GM23338 (cell line): ENCODE measurements around the gene CNTN1. TPM values are rescaled to one million over a fixed set of nuclear protein-coding genes. Genes with fewer than 3 reads are reported as not detected.

ENCODE experiments used
- ATAC-seq: fragments of 200-7000 bp; cut with Tn5 transposase; 3 replicates; pipeline ENCODE4 v1.9.1; 2020
- DNase-seq: peaks from one replicate; pipeline ENCODE4 v3.0.0-alpha.2; 2015; ENCODE audit warnings: low spot score
- H2AFZ ChIP-seq: fragments of 200-600 bp; sonication (generic); 2 replicates; pipeline ENCODE4 v1.8.0; 2016; ENCODE audit warnings: antibody characterized with exemption, mild to moderate bottlenecking, moderate library complexity
- H3F3A ChIP-seq: fragments of 200-600 bp; sonication (generic); replicated peaks from 2 replicates; pipeline ENCODE4 v1.8.0; 2017; ENCODE audit warnings: antibody characterized with exemption, mixed run types, low read depth
- H3K27ac ChIP-seq: fragments of 200-600 bp; sonication (generic); 2 replicates; pipeline ENCODE4 v1.6.1; 2016; ENCODE audit warnings: low read depth
- H3K27me3 ChIP-seq: fragments of 200-600 bp; sonication (generic); 2 replicates; pipeline ENCODE4 v1.8.0; 2016; ENCODE audit warnings: mild to moderate bottlenecking, mixed run types, moderate library complexity; ENCODE audit not compliant: insufficient read depth
- H3K36me3 ChIP-seq: fragments of 200-600 bp; sonication (generic); 2 replicates; pipeline ENCODE4 v1.8.0; 2016; ENCODE audit warnings: mild to moderate bottlenecking; ENCODE audit not compliant: insufficient read depth
- H3K4me1 ChIP-seq: fragments of 200-600 bp; sonication (generic); 2 replicates; pipeline ENCODE4 v1.8.0; 2016; ENCODE audit warnings: mild to moderate bottlenecking, moderate library complexity; ENCODE audit not compliant: insufficient read depth
- H3K4me2 ChIP-seq: fragments of 200-600 bp; sonication (generic); 2 replicates; pipeline ENCODE4 v1.7.1; 2017; ENCODE audit warnings: mixed run types
- H3K4me3 ChIP-seq: fragments of 200-600 bp; sonication (generic); 2 replicates; pipeline ENCODE4 v1.6.1; 2016; ENCODE audit warnings: mixed run types
- H3K79me2 ChIP-seq: fragments of 200-600 bp; sonication (generic); replicated peaks from 2 replicates; pipeline ENCODE4 v1.8.0; 2017; ENCODE audit warnings: mild to moderate bottlenecking; ENCODE audit not compliant: insufficient read depth
- H3K9me2 ChIP-seq: fragments of 200-600 bp; sonication (generic); 2 replicates; pipeline ENCODE4 v1.8.0; 2017; ENCODE audit not compliant: insufficient read depth
- H4K20me1 ChIP-seq: fragments of 200-600 bp; sonication (generic); replicated peaks from 2 replicates; pipeline ENCODE4 v1.8.0; 2017; ENCODE audit warnings: mild to moderate bottlenecking; ENCODE audit not compliant: insufficient read depth
- H3K27ac Mint-ChIP-seq: 2 replicates; pipeline ENCODE4 v1.8.0; 2020; ENCODE audit warnings: inconsistent platforms, mild to moderate bottlenecking, moderate library complexity, mixed read lengths
- H3K27me3 Mint-ChIP-seq: 3 replicates; pipeline ENCODE4 v1.8.0; 2022; ENCODE audit warnings: low read depth, mild to moderate bottlenecking, moderate library complexity, mixed read lengths, inconsistent platforms; ENCODE audit not compliant: insufficient read depth, poor library complexity
- H3K36me3 Mint-ChIP-seq: 3 replicates; pipeline ENCODE4 v1.8.0; 2021; ENCODE audit warnings: low read depth, mild to moderate bottlenecking, inconsistent platforms, moderate library complexity, mixed read lengths
- H3K4me1 Mint-ChIP-seq: 3 replicates; pipeline ENCODE4 v1.8.0; 2020; ENCODE audit warnings: mild to moderate bottlenecking, inconsistent platforms, mixed read lengths
- H3K4me3 Mint-ChIP-seq: 3 replicates; pipeline ENCODE4 v1.8.0; 2021; ENCODE audit warnings: moderate library complexity, mild to moderate bottlenecking, inconsistent platforms, mixed read lengths
- H3K9me3 Mint-ChIP-seq: 3 replicates; pipeline ENCODE4 v1.8.0; 2020; ENCODE audit warnings: moderate library complexity, mild to moderate bottlenecking, inconsistent platforms, mixed read lengths
- CREB1 ChIP-seq: fragments of 250-450 bp; sonication (Bioruptor Pico); IDR thresholded peaks from 2 replicates; pipeline ENCODE4 v1.5.0; 2020; ENCODE audit warnings: low read depth, mild to moderate bottlenecking, moderate library complexity
- EZH2 ChIP-seq: fragments of 200-600 bp; sonication (generic); IDR thresholded peaks from one replicate; pipeline ENCODE4 v1.8.0; 2017; ENCODE audit warnings: antibody characterized with exemption, mild to moderate bottlenecking, low read depth; ENCODE audit not compliant: unreplicated experiment
- EZH2phosphoT487 ChIP-seq: fragments of 200-600 bp; sonication (generic); IDR thresholded peaks from one replicate; pipeline ENCODE4 v1.8.1; 2018; ENCODE audit warnings: antibody characterized with exemption; ENCODE audit not compliant: unreplicated experiment
- JUNB ChIP-seq: IDR thresholded peaks from one replicate; pipeline ENCODE4 v1.6.1; 2016; ENCODE audit warnings: antibody characterized with exemption; ENCODE audit not compliant: unreplicated experiment
- NANOG ChIP-seq: IDR thresholded peaks from 2 replicates; pipeline ENCODE4 v1.6.1; 2016; ENCODE audit warnings: antibody characterized with exemption, borderline replicate concordance
- POLR2AphosphoS5 ChIP-seq: IDR thresholded peaks from 2 replicates; pipeline ENCODE4 v1.6.1; 2016; ENCODE audit warnings: antibody characterized with exemption, low read depth
- REST ChIP-seq: IDR thresholded peaks from one replicate; pipeline ENCODE4 v1.6.1; 2018; ENCODE audit warnings: antibody characterized with exemption; ENCODE audit not compliant: unreplicated experiment
- STAT1 ChIP-seq: IDR thresholded peaks from one replicate; pipeline ENCODE4 v1.6.1; 2016; ENCODE audit warnings: antibody characterized with exemption; ENCODE audit not compliant: unreplicated experiment
- ZNF114 ChIP-seq: fragments of 250-450 bp; sonication (Bioruptor Pico); IDR thresholded peaks from 2 replicates; pipeline ENCODE4 v1.5.0; 2020; ENCODE audit warnings: mild to moderate bottlenecking, moderate library complexity
- ZNF331 ChIP-seq: fragments of 250-450 bp; sonication (Bioruptor Pico); IDR thresholded peaks from 2 replicates; pipeline ENCODE4 v1.5.0; 2020; ENCODE audit warnings: low read depth, mild to moderate bottlenecking, moderate library complexity
- polyA plus RNA-seq: library from polyadenylated mRNA; unstranded; fragments of >200 nt; fragmentation: Nextera tagmentation; extraction: Ambion mirVana; gene quantifications from 2 replicates; pipeline ENCODE4 v1.2.1, GENCODE V29; 2016
- total RNA-seq: library from RNA; depleted of rRNA; stranded (reverse); fragments of >200 nt; shearing (Covaris generic); gene quantifications from 2 replicates; pipeline ENCODE4 v1.2.3, GENCODE V29; 2014
- TF ChIP-seq, protein P1 (sequence below): IDR thresholded peaks from 2 replicates; pipeline ENCODE4 v1.6.1; 2016; ENCODE audit warnings: antibody characterized with exemption
- TF ChIP-seq, protein P2 (sequence below), 2 experiments: fragments of 200-600 bp in 1 of 2; sonication (generic) in 1 of 2; conservative IDR thresholded peaks; 2 replicates each; pipeline versions ENCODE4 v1.5.1 to v1.6.1; 2016 to 2017; ENCODE audit warnings: antibody characterized with exemption in 2 of 2, low read depth in 2 of 2, mild to moderate bottlenecking in 2 of 2, moderate library complexity in 1 of 2
- TF ChIP-seq, protein P3 (sequence below): fragments of 250-450 bp; sonication (Bioruptor Pico); IDR thresholded peaks from 2 replicates; pipeline ENCODE4 v1.5.0; 2020; ENCODE audit warnings: mild to moderate bottlenecking, moderate library complexity

CNTN1 gene
- total and polyA plus RNA-seq, 2 experiments from 2014 or later = 5.0 to 27.0 TPM

GRCh38 chr12:40937891-40938290, 245.7 kb downstream of the CNTN1 start:
- no peak overlapping the region for H3K4me2 ChIP-seq
- no peaks in the 10 kb centered on the region for H3K27me3 ChIP-seq
- H3K4me3 ChIP-seq = no peak overlapping the region
- H3K27ac ChIP-seq = no peak overlapping the region
- no peaks in the 10 kb centered on the region for H3K36me3 ChIP-seq
- Mint-ChIP-seq H3K27me3 (no peaks in the 10 kb centered on the region), H3K4me3 (no peak overlapping the region), H3K4me1 (peaks cover 3% of the 10 kb centered on the region; the same call in 2 of the 3 replicates), H3K27ac (no peak overlapping the region), H3K9me3 (no peaks in the 10 kb centered on the region; the same call in 2 of the 3 replicates), H3K36me3 (no peaks in the 10 kb centered on the region)
- no peak for TF ChIP-seq EZH2phosphoT487
- no peak for TF ChIP-seq JUNB
- no peak for TF ChIP-seq EZH2
- TF ChIP-seq REST = no peak
- TF ChIP-seq POLR2AphosphoS5 = no peak
- TF ChIP-seq ZNF114 = no peak
- TF ChIP-seq, protein P1, sequence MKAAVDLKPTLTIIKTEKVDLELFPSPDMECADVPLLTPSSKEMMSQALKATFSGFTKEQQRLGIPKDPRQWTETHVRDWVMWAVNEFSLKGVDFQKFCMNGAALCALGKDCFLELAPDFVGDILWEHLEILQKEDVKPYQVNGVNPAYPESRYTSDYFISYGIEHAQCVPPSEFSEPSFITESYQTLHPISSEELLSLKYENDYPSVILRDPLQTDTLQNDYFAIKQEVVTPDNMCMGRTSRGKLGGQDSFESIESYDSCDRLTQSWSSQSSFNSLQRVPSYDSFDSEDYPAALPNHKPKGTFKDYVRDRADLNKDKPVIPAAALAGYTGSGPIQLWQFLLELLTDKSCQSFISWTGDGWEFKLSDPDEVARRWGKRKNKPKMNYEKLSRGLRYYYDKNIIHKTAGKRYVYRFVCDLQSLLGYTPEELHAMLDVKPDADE = no peak
- TF ChIP-seq CREB1 = no peak
- TF ChIP-seq, protein P2, sequence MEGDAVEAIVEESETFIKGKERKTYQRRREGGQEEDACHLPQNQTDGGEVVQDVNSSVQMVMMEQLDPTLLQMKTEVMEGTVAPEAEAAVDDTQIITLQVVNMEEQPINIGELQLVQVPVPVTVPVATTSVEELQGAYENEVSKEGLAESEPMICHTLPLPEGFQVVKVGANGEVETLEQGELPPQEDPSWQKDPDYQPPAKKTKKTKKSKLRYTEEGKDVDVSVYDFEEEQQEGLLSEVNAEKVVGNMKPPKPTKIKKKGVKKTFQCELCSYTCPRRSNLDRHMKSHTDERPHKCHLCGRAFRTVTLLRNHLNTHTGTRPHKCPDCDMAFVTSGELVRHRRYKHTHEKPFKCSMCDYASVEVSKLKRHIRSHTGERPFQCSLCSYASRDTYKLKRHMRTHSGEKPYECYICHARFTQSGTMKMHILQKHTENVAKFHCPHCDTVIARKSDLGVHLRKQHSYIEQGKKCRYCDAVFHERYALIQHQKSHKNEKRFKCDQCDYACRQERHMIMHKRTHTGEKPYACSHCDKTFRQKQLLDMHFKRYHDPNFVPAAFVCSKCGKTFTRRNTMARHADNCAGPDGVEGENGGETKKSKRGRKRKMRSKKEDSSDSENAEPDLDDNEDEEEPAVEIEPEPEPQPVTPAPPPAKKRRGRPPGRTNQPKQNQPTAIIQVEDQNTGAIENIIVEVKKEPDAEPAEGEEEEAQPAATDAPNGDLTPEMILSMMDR (conservative IDR thresholded peaks at IDR 0.05; ENCODE audit: low read depth in 2 of 2) = no peak
- no peak for TF ChIP-seq NANOG
- TF ChIP-seq, protein P3, sequence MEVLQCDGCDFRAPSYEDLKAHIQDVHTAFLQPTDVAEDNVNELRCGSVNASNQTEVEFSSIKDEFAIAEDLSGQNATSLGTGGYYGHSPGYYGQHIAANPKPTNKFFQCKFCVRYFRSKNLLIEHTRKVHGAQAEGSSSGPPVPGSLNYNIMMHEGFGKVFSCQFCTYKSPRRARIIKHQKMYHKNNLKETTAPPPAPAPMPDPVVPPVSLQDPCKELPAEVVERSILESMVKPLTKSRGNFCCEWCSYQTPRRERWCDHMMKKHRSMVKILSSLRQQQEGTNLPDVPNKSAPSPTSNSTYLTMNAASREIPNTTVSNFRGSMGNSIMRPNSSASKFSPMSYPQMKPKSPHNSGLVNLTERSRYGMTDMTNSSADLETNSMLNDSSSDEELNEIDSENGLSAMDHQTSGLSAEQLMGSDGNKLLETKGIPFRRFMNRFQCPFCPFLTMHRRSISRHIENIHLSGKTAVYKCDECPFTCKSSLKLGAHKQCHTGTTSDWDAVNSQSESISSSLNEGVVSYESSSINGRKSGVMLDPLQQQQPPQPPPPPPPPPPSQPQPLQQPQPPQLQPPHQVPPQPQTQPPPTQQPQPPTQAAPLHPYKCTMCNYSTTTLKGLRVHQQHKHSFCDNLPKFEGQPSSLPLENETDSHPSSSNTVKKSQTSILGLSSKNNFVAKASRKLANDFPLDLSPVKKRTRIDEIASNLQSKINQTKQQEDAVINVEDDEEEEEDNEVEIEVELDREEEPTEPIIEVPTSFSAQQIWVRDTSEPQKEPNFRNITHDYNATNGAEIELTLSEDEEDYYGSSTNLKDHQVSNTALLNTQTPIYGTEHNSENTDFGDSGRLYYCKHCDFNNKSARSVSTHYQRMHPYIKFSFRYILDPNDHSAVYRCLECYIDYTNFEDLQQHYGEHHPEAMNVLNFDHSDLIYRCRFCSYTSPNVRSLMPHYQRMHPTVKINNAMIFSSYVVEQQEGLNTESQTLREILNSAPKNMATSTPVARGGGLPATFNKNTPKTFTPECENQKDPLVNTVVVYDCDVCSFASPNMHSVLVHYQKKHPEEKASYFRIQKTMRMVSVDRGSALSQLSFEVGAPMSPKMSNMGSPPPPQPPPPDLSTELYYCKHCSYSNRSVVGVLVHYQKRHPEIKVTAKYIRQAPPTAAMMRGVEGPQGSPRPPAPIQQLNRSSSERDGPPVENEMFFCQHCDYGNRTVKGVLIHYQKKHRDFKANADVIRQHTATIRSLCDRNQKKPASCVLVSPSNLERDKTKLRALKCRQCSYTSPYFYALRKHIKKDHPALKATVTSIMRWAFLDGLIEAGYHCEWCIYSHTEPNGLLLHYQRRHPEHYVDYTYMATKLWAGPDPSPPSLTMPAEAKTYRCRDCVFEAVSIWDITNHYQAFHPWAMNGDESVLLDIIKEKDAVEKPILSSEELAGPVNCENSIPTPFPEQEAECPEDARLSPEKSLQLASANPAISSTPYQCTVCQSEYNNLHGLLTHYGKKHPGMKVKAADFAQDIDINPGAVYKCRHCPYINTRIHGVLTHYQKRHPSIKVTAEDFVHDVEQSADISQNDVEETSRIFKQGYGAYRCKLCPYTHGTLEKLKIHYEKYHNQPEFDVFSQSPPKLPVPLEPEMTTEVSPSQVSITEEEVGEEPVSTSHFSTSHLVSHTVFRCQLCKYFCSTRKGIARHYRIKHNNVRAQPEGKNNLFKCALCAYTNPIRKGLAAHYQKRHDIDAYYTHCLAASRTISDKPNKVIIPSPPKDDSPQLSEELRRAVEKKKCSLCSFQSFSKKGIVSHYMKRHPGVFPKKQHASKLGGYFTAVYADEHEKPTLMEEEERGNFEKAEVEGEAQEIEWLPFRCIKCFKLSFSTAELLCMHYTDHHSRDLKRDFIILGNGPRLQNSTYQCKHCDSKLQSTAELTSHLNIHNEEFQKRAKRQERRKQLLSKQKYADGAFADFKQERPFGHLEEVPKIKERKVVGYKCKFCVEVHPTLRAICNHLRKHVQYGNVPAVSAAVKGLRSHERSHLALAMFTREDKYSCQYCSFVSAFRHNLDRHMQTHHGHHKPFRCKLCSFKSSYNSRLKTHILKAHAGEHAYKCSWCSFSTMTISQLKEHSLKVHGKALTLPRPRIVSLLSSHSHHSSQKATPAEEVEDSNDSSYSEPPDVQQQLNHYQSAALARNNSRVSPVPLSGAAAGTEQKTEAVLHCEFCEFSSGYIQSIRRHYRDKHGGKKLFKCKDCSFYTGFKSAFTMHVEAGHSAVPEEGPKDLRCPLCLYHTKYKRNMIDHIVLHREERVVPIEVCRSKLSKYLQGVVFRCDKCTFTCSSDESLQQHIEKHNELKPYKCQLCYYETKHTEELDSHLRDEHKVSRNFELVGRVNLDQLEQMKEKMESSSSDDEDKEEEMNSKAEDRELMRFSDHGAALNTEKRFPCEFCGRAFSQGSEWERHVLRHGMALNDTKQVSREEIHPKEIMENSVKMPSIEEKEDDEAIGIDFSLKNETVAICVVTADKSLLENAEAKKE (CRISPR knock-in tag) = no peak
- TF ChIP-seq ZNF331 (CRISPR knock-in tag) = no peak
- TF ChIP-seq STAT1 = no peak
- DNase-seq (no peak), ATAC-seq (no peak)
- H3K79me2 ChIP-seq = no peaks in the 10 kb centered on the region
- H3F3A ChIP-seq = no peaks in the 10 kb centered on the region
- no peaks in the 10 kb centered on the region for H3K9me2 ChIP-seq
- no peak overlapping the region for H2AFZ ChIP-seq
- H3K4me1 ChIP-seq = no peaks in the 10 kb centered on the region
- H4K20me1 ChIP-seq = no peaks in the 10 kb centered on the region
